ENCODE data around the gene EZH1.

EZH1 gene

DNA sequence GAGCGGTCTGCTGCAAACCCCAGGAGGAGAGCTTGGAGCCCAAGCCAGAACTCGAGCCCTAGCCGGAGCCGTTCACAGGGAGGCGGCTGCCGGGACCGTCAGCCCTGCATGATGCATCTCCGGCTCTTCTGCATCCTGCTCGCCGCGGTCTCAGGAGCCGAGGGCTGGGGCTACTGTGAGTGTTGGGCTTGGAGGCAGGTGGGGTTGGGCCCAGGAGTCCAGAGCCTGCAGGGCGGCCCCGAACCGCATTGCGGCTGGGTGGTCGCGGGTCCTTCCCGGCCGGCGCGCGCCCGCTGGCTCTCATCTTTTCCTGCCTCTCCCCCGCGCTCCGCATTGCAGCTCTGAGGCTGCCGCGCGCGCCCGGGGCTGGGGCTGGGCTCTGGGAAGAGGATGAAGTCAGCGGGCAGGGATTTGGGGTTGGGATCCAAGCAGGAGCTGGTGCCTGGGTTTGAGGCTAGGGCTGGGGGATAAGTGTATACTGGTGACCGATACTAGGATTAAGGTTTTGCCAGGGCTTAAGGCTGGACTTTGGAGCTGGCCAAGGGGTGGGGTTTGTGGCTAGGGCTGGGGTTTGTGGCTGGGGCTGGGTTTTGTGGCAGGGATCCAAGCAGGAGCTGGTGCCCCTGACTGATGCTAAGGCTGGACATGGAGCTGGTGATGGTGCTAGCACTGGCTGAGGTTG, 62.0 kb downstream of the EZH1 start:
- peak; percentile 79 for DNase-seq (ENCODE audit: low spot score)

DNA sequence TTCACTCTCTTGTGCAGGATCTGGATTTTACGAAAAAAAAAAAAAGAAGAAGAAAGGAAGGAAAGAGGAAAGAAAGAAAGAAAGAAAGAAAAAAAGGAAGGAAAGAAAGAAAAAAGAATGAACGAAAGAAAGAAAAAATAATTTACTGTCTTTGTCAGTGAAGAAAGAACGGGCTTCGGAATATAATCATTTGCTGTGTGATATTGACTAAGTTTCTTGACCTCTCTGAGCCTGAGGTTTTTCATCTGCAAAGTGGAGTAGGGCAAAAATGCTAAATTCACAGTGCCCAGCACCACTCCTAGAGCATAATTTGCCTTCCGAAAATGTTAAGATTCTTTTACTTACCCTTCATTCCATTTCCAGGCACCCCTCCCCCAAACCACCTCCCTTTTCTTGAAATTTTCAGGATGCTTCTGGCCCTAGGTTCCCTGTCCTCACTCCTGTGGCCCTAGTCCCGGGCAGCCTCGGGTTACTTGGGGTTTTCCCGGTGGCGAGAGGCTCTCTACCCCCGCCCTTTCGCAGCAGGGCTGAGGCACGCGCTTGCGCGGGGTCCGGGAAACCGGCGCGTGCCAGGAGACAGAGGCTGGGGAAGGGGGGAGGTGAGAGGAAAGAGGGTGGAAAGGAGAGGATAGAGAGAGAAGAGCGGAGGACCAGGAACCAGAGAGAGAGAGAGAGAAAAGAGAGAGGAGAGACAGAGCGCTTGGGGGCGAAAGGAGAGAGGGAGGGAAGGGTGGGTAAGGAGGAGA, 62.7 kb downstream of the EZH1 start, which contains the start of gene CNTNAP1:
Gene CNTNAP1 (plus strand): TSS at position 556 of the 746 bp plus-strand sequence. CDS start 299 bp downstream, outside the sequence.
- DNase-seq (ENCODE audit: low spot score) = peak; percentile 74

DNA sequence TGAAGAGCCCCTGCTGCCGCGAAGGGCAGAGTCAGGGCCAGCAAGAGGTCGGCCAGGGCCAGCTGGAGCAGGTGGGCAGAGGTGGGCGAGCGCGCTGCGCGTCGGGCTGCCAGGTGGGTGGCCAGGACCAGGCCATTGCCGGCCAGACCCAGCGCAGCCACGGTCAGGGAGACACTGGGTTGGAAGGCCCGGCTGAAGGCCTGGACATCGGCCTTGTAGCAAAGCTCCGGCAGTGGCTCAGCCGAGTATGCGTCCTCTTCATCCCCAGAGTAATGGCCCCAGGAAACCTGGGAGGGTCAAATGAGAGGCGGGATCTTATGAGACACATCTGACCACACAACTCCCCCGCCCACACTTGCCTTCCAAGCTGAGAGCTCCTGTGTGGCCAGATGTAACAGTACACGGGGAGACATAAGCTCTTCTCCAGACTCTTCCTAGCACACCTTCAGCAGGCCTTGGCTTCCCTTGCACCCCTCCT, 64.5 kb downstream of the EZH1 start:
- no peak for DNase-seq (ENCODE audit: low spot score)

DNA sequence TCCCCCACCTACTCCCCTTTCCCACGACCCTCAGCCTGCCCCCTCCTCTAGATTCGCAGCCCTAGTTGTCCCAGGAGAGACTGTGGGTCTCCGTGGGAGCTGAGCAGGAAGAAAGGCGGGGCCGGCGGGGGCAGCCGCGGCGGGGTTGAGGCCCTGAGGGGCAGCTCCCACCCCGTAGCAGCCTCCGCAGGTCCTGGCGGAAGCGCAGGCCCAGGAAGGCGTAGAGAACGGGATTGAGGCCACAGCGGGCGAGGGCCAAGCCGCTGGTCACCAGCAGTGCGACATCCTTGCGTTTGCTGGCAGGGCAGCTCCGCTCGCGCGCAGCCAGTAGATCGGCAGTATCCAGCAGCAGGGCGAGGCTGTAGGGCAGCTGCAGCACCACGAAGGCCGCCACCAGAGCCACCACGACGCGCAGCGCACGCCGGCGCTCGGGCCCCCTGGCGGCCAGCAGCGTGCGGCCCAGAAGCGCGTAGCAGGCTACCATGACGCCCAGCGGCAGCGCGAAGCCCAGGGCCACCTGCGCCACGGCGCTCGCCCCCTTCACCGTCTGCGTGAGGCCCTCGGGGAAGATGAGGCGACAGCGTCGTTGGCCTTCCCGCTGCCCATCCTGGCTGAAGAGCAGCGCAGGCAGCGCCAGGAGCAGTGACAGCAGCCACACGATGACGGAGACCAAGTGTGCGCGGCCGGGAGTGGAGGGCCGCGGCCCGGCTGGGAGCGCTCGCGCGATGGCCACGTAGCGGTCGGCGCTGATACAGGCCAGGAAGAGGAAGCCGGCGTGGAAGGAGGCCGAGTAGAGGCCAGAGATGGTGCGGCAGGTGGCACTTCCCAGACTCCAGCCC, 65.1 kb downstream of the EZH1 start:
- peak; percentile 76 for DNase-seq (ENCODE audit: low spot score)

DNA sequence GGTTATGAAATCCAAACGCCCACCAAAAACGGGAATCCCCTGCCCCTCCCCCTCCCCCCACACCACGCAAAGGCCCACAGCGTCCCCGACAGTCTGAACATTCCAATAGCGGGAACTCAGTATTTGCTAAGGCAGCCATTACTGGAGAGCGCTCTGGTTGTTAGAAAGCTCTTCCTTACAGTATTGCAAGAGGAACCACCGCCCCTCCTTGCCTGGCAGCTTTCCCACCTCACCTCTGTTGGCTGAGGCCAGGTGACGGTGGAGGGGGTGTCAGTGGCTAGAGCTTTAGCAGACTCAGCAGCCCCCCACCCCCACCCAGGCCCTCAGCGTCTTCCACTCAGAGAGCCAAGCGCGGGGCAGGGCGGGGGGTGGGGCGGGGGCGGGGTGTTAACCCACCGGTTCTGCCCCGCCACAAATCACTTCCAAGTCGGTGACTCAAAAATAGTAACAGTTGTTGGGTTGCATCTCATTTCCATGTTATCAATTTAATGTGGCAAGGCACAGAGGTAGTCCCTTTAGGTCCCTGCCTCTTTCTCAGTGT, 65.8 kb downstream of the EZH1 start:
- peak; percentile 36 for DNase-seq (ENCODE audit: low spot score)

DNA sequence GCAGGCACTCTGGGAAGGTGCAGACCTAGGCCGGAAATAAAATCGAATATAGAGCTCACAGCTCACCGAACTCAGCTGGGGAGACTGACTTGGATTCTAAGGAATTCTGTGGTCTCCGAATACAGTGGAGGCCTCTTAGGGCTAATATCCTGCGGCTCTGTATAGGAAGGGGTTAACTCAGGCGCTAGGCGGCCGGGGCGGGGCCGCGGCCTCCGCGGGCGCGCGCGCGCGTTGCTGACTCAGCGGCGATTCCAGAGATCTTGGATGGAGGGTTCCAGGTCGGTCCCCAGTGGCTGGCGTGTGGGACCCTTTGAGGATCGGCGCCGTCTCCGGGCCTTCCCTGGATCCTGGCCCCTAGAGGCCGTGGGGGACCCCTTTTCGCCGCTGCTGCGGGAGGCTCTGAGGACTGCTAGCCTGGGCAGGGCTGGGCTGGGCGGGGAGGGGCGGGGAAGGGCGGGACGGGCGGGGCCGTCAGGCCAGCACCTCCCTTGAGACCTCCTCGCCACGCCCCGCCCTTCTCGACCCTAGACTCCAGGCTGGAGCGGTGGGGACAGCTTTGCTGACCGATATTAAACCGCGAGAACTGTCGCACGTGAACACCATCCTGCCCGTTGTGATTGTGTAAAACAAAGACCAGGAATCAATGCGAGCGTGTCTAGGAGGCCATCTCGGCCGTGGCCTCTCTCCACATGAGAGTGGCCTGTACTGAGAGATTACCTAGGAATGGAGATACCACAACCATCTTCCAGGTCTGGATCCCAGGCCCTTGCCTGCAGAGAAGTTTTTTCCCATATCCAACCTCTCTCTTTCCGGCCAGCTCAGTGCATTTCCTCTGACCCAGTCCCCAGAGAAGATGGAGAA, 66.7 kb downstream of the EZH1 start:
- peak; percentile 83 for DNase-seq (ENCODE audit: low spot score)

DNA sequence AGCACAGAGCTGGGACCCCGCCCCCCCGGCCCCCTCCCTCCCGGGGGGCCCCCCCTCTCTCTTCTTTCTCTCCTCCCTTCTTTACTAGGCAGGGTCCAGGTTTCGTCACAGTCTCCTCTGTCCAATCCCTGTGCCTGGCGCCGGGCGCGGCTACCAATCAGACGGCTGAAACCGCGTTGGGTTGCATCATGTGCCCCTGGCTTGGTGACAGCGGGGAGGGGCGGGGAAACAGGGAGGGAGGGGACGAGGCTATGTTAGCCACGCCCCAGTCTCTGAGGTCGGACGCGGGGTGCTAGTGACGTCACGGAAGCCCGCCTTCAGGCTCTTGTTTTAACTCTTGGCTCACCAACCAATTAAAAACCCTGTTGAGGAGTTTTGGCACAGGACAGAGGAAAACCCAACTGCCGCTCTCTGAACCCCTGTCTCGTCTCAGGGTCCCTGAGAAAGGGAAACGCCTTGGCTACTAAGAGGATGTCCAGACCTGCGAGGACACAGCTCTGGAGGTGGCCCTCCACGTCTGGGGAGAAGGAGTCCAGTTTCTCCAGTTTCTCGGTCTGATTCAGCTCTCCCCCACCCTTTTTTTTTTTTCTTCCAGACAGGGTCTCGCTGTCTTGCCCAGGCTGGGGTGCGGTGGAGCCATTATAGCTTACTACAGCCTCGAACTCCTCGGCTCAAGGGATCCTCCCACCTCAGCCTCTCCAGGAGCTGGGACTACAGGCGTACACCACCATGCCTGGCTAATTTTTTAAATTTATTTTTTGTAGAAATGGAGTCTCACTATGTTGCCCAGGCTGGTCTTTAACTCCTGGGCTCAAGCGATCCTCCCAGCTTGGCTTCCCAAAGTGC, 67.6 kb downstream of the EZH1 start:
- peak; percentile 93 for DNase-seq (ENCODE audit: low spot score)

DNA sequence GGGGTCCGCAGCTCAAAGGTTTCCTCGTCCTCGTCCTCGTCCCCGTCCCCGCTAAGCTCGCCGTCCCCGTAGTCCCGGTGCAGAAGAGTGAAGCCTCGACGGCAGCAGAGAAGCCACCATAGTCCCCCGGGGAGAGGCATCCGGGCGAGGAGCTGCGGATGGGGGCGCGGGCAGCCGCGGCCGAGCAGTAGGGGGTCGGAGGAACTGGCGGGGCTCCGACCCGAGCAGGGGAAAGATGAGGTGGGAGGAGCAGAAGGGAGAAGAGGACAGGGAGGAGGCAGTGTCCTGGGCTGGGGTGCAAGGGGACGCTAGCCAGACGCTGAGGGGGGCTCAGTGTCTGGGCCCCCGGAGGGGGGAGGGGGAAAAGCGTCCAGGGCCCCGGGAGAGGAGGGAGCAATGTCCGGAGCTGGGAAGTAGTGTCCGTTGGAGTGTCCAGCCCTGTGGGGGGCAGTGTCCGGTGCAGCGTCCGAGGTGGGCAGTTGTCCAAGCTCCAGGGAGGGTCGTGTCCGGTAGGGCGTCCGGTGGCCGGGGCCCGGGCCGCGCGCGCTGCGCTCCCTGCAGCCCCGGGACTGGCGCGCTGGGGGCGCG, 68.3 kb downstream of the EZH1 start, which contains the start of gene PLEKHH3:
Gene PLEKHH3 (minus strand): TSS at position 571 of the 588 bp plus-strand sequence. CDS start 431 bp downstream, at position 140.
- DNase-seq (ENCODE audit: low spot score) = no peak

DNA sequence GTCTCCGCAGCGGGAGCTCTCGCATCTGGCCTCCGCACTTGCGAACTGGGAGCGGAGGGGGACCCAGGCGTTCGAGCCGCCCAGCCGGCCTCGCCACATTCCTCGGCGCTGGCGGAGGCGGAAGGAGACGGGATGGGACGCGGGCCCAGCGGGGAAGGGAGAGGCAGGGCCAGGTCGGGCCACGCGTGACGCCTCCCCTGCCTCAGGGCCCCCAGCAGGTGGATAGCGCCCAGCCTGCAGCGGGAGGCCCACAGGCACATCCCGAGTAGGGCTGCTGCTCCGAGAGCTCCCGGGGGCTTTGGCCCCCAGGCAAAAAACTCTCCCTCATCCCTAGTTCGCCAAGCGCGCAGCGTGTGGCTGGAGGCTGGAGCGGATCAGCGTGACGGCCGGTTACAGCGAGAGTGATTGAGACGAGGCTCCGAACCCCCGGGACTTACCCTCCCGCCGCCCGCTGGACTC, 68.8 kb downstream of the EZH1 start:
- peak; percentile 37 for DNase-seq (ENCODE audit: low spot score)

DNA sequence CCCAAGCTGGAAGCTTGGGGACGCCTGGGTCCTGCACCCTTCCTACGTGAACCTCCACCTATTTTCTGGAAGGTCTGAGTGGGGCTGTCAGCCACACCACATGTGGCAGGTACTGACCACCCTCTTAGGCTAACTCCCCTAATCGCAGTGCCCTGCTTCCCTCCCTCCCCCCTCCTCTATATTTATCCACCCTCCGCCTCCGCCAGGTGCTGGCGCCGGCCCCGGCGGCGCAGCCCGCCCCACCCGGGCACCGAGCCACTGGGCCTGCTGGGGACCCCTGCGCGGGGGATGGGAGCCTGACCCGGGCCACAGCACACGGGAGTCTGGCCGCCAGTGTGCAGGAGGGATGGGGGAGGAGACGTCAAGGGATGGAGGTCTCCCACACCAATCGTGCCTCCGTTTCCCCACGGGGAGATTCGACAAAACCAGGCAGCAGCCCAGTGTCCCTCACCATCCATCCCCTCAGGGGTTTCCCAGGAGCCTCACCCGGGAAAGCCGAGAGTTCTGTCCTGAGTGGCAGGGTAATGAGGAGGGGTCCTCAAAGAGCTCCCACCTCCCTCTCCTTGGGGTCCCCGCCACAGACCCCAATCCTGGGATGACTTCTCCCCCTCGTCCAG, 69.4 kb downstream of the EZH1 start:
- DNase-seq (ENCODE audit: low spot score) = no peak

DNA sequence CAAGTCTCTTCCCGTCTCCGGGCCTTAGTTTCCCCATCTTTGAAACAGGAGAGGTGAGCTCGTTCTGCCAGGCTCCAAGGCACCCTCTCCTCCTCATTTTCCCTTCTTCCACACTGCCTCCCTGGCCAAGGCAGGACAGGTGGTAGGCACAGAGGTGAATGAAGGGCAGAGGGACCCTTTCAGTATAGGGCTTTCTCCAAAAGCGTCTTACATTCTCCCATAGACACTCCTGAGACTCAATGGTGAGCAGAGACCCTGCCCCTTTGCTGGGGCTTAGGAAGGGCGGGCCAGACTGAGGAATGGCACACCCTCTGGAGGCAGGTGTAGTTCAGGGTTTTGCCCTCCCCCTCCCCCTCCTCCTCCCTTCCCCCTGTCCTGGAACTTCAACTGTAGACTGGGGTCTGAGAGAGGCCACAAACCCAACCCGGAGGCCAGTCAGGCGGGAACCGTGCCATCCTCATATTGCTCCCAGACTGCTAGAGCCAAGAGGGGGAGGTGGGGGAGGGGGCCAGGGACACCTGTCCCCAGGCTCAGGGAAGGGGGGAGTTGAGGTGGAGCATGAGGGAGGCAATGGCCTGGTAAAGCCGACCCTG, 70.0 kb downstream of the EZH1 start:
- peak; percentile 56 for DNase-seq (ENCODE audit: low spot score)

DNA sequence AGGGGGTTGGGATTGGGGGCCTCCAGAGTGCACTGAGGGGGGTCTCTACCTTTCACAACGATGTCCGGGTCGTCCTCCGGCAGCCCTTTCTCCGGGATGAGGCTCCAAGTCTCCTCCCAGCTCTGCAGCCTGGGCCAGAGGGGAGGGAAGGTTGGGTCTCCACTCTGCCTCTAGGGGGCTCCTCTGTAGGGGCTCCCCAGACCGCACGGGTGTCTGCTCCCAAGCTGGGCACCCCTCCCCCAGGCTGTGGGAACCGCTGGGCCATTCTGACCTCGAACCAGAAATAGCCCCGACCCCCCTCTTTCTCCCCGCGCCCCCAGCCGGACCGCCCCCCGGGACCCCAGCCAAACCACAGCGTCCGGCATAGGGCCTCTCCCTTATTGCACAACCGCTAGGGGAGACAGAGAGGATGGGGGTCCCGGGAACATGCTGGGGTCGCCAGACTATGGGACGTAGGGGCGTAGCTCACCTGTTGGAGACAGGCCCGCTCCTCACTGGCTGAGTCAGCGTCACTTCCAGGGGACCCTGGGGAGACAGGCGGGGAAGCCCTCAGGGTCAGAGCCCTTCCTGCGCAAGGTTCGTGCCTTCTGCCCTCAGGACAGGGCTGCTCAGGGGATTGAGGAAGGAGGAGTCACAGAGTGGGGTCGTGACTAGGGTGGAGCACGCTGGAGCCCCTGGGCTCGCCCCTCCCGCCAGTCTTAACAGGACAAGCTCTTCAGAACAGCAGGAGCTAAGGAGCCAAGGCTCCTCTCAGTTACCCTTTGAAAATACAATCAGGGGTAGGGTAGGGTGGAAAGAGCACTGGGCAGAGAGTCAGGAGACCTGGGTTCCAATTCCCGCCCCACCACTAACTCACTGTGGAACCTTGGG, 70.7 kb downstream of the EZH1 start:
- DNase-seq (ENCODE audit: low spot score) = peak; percentile 75

DNA sequence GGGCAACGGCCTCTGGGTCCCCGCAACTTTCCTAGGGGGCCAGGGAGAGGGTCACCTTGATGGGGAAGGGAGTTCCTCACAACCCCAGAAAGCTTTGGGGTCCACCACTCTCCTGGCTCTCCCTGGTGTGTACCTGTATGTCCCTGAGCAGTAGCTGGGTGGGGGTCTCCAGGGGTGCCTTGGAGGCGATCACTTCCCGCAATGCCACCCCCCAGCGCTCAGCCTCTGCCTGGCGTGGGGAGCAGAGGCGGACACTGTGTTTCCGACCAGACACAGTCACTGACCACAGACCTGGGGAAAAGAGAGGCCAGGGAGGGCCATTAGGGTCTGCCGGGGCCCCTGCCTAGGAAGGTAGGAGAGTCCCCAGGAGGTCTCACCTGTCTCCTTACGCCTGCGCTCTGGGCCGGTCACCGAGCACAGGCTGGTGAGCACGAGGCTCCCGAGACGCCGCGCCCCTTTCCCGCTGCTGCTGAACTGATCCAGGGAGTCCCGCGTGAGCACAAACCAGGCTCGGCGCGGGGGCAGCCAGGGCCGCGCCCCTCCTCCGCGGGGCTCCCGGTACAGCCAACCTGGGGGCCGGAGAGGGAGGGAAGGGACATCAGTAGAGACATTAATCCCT, 71.5 kb downstream of the EZH1 start:
- no peak for DNase-seq (ENCODE audit: low spot score)

DNA sequence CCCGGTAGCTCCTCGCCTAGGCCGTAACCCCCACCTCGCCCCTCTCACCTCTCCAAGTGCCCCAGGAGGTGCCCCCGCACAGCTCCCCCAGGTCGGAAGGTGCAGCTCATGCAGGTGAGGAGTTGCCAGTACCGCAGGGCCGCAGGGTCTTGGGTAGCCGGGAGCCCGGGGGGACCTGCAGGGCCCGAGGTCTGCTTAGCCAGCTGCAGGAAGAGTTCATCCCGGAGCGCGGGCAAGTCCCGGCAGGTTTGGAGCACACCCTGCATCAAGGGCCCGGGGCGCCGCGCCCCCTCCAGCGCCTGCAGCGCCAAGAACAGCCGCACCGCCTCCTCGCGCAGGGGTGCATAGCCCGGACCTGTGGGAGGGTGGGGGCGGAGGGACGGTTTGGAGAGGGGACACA, 72.8 kb downstream of the EZH1 start:
- no peak for DNase-seq (ENCODE audit: low spot score)

DNA sequence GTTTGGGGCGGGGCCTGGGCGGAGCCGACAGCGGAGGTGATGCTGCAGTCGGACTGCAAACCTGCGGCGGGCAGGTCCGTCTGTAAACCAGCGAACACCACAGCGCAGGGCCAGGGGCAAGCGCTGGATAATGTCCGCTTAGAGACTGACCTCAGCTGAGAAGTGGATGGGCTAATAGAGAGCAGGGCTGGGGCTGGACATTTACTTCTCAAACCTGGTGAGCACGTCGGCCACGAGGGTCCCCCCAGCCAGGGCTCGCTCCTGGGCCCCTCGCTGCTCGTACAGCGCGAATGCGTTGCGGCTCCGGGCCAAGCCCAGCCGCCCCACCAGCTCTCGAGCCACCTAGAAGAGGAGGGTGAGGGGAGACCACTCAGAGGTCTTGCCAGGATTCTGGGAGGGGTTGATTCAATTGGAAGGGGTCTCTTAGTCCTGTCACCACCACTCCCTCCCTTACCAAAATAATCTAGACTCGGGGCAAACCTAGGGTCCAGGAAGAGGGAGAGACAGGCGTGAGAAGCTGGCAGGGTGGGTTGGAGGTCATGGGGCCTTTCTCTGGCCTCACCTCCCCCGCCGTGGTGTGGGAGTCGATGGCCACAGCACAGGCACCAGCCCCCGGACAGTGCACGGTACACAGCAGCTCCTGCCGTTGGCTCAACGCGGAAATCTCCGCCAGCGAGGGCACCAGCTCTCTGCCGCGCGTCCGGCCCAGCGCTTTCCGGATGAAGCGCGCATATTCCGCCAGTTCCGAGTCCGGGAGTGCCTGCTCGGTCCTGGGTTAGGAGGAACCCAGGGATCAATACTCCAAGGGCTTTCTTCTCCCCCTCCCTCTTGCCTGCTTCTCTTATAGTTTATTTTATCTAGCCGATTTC, 73.8 kb downstream of the EZH1 start:
- DNase-seq (ENCODE audit: low spot score) = peak; percentile 83

All from iPS-NIHi11 (cell line).